ENCODE data around the gene HEPACAM.
"Not testable (repeated sequence)": the region's sequence is repeated elsewhere in the genome, so short reads cannot be mapped to it uniquely, and the experiment has no call there.

The HEPACAM gene

DNA sequence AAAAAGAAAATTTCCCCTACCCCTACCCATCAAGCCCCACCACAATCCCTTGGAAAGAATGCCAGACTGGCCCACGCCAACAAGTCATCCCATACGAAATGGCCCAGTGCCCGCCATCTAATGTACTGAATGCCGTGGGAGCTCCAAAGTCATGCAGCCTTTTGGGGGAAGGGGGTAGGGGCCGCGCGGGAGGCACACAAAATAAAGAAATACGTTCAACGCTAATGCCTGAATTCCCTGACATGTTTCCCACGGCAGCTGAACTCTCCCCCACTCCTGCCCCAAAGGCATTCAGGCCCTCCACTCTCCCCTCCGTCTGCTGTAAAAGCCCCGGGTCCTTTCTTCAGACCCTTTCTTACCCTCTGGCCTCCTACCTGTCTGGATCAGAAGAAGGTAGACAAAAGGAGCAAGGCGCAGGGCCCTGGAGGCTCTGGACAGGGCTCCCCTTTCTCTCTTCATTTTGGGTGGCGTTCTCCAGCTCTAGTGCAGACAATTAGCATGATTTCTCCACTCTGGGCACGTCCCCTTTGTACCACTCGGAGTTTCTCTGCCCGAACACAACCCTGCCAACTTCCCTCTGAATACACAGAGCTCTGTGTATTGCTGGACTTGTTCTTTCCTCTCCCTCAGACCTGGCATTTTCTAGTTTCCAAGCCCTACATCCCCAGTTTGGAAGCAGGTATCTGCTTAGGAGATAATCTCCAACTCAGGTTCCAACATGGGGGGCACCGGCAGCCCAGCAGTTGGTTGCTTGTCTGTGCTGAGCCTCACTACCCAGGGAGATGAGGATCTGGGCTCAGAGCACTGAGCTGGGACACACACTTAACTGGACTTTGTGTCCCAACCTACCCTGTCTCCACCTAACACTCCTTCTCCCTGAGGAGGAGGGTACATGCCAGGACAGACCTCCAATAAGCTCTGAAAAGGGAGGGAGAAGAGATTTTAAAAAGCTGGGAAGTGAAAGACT is at the start of gene HEPACAM:
TSS of gene HEPACAM (minus strand) at position 500 of the 967 bp plus-strand sequence. CDS start at position 459, 41 bp downstream.
- no CpG with 5 or more reads among the region's 18 CpGs for WGBS (ENCODE audit: insufficient coverage, insufficient read length)
- Histone ChIP-seq H3K27me3 (ENCODE audit: control insufficient read depth, insufficient read depth, low read length) (no peaks in the 10 kb centered on the region), H3K27ac (ENCODE audit: low read length) (no peak within 1 kb of the TSS), H3K9me3 (ENCODE audit: control insufficient read depth, insufficient read depth, low read length) (no peaks in the 10 kb centered on the region), H3K4me3 (ENCODE audit: low read length) (no peak within 1 kb of the TSS), H3K4me1 (ENCODE audit: control insufficient read depth, insufficient read depth, low read length) (no peaks in the 10 kb centered on the region), H3K36me3 (ENCODE audit: control insufficient read depth, insufficient read depth, low read length) (no peaks in the 10 kb centered on the region)
- DNase-seq (ENCODE audit: low read depth, low spot score) = no peak

DNA sequence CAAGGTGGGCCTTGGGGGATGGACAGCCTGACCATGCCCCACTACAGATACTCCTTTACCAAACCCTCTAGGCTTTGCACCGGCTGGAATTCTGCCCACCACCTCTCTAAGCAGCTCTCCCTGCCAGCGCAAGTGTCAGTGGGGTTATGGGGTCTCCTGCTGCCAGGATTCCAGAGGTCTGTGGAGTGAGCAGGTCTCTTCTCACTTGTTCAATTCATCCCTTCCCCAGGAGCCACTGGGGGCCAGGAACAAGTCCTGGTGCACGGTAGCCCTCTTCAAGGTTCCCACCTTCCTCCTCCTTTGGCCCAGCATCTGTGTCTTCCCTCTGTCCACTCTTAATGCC is 48.6 kb upstream of the HEPACAM start:
- WGBS (ENCODE audit: insufficient coverage, insufficient read length) = no CpG with 5 or more reads among the region's 3 CpGs
- H3K27me3 ChIP-seq (ENCODE audit: control insufficient read depth, insufficient read depth, low read length) = no peaks in the 10 kb centered on the region
- no peaks in the 10 kb centered on the region for H3K36me3 ChIP-seq (ENCODE audit: control insufficient read depth, insufficient read depth, low read length)
- no peaks in the 10 kb centered on the region for H3K4me1 ChIP-seq (ENCODE audit: control insufficient read depth, insufficient read depth, low read length)
- H3K4me3 ChIP-seq (ENCODE audit: low read length) = no peak overlapping the region
- H3K27ac ChIP-seq (ENCODE audit: low read length) = no peak overlapping the region
- no peaks in the 10 kb centered on the region for H3K9me3 ChIP-seq (ENCODE audit: control insufficient read depth, insufficient read depth, low read length)
- no peak for DNase-seq (ENCODE audit: low read depth, low spot score)

DNA sequence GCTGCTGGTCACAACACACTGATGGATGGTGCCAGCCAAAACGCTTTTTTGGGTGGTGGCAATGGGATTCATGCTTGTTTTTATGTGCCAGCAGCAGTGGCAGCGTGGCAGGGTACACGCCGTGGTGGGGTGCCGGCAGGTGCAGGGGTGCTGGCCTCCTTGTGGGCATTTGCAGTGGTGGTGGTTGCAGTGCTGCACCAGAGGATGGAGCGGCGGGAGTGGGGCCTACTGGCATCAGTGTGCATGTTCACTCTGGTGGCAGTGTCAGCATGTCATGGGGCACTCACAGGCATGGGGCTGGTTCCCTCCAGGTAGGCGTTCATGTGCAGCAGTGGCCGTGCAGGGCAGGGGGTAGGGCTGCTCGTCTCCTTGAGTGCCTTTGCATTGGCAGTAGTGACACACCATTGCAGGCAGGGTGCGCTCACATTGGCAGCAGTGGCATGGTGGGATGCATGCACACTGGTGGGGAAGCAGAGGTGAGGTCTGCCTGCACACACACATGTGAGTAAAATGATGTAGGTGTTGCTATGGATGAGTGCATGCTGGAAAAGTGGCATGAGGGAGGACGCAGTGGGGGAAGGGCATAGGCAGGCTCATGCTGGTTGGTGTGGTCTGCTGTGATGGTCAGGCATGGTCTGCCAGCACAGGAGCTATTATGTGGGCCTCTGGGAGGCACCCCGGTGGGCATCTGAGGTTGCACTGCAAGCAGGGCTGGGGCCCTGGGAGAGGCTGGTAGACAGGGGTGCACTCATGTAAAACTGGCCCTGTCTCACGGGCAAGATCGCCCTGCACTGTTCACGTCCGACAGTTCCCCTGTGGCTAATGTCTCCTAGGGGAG is 48.0 kb upstream of the HEPACAM start:
- Histone ChIP-seq H3K27ac (ENCODE audit: low read length) (no peak overlapping the region), H3K9me3 (ENCODE audit: control insufficient read depth, insufficient read depth, low read length) (no peaks in the 10 kb centered on the region), H3K27me3 (ENCODE audit: control insufficient read depth, insufficient read depth, low read length) (no peaks in the 10 kb centered on the region), H3K4me3 (ENCODE audit: low read length) (no peak overlapping the region), H3K4me1 (ENCODE audit: control insufficient read depth, insufficient read depth, low read length) (no peaks in the 10 kb centered on the region), H3K36me3 (ENCODE audit: control insufficient read depth, insufficient read depth, low read length) (no peaks in the 10 kb centered on the region)
- no CpG with 5 or more reads among the region's 17 CpGs for WGBS (ENCODE audit: insufficient coverage, insufficient read length)
- no peak for DNase-seq (ENCODE audit: low read depth, low spot score)

GRCh38 chr11:124982043-124982442 is 46.2 kb upstream of the HEPACAM start:
- Histone ChIP-seq H3K4me3 (ENCODE audit: low read length) (no peak overlapping the region), H3K9me3 (ENCODE audit: control insufficient read depth, insufficient read depth, low read length) (no peaks in the 10 kb centered on the region), H3K4me1 (ENCODE audit: control insufficient read depth, insufficient read depth, low read length) (no peaks in the 10 kb centered on the region), H3K27ac (ENCODE audit: low read length) (no peak overlapping the region), H3K36me3 (ENCODE audit: control insufficient read depth, insufficient read depth, low read length) (no peaks in the 10 kb centered on the region), H3K27me3 (ENCODE audit: control insufficient read depth, insufficient read depth, low read length) (no peaks in the 10 kb centered on the region)
- no peak for DNase-seq (ENCODE audit: low read depth, low spot score)

DNA sequence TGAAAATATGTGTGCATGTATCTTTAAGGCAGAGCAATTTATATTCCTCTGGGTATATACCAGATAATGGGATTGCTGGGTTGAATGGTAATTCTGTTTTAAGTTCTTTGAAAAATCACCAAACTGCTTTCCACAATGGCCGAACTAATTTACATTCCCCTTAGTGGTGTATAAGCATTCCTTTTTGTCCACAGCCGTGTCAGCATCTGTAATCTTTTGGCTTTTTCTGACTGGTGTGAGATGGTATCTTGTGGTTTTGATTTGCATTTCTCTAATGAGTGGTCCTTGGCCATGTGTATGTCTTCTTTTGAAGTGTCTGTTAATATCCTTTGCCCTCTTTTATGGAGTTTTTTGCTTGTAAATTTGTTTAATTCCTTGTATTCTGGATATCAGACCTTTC is 42.5 kb upstream of the HEPACAM start:
- DNase-seq (ENCODE audit: low read depth, low spot score) = no peak
- no peak overlapping the region for H3K4me3 ChIP-seq (ENCODE audit: low read length)
- H3K27me3 ChIP-seq (ENCODE audit: control insufficient read depth, insufficient read depth, low read length) = no peaks in the 10 kb centered on the region
- H3K27ac ChIP-seq (ENCODE audit: low read length) = no peak overlapping the region
- WGBS (ENCODE audit: insufficient coverage, insufficient read length) = no CpG with 5 or more reads among the region's 2 CpGs
- no peaks in the 10 kb centered on the region for H3K4me1 ChIP-seq (ENCODE audit: control insufficient read depth, insufficient read depth, low read length)
- H3K36me3 ChIP-seq (ENCODE audit: control insufficient read depth, insufficient read depth, low read length) = no peaks in the 10 kb centered on the region
- no peaks in the 10 kb centered on the region for H3K9me3 ChIP-seq (ENCODE audit: control insufficient read depth, insufficient read depth, low read length)

DNA sequence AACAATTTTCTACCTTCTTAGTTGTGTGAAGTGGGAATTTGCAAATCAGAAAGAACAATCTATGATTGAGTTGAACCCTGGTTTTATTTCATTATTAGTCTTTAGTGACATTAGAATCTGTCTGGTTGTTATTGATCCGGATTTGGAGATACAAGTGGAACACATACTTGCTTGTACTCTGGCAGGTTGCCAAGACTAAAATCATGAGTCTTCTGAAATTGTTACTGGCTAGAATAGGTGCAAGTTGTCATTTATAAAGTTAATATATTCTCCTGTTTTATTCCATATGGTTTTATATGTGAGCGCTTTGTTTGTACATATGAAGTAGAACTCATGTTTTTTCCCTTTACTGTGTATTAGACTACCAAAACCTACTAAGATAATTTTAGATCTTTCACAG is 41.2 kb upstream of the HEPACAM start:
- no peak overlapping the region for H3K4me3 ChIP-seq (ENCODE audit: low read length)

GRCh38 chr11:124976531-124976930 is 40.7 kb upstream of the HEPACAM start:
- DNase-seq (ENCODE audit: low read depth, low spot score) = no peak
- H3K27me3 ChIP-seq (ENCODE audit: control insufficient read depth, insufficient read depth, low read length) = no peaks in the 10 kb centered on the region
- no peaks in the 10 kb centered on the region for H3K4me1 ChIP-seq (ENCODE audit: control insufficient read depth, insufficient read depth, low read length)
- H3K27ac ChIP-seq (ENCODE audit: low read length) = no peak overlapping the region
- no peaks in the 10 kb centered on the region for H3K36me3 ChIP-seq (ENCODE audit: control insufficient read depth, insufficient read depth, low read length)
- WGBS (ENCODE audit: insufficient coverage, insufficient read length) = no CpG with 5 or more reads among the region's 3 CpGs
- H3K4me3 ChIP-seq (ENCODE audit: low read length) = no peak overlapping the region
- H3K9me3 ChIP-seq (ENCODE audit: control insufficient read depth, insufficient read depth, low read length) = no peaks in the 10 kb centered on the region

More for the DNA sequence above, 41.2 kb upstream of the HEPACAM start:
- no peaks in the 10 kb centered on the region for H3K36me3 ChIP-seq (ENCODE audit: control insufficient read depth, insufficient read depth, low read length)
- H3K27ac ChIP-seq (ENCODE audit: low read length) = no peak overlapping the region
- no CpG with 5 or more reads among the region's 2 CpGs for WGBS (ENCODE audit: insufficient coverage, insufficient read length)
- H3K9me3 ChIP-seq (ENCODE audit: control insufficient read depth, insufficient read depth, low read length) = no peaks in the 10 kb centered on the region
- no peaks in the 10 kb centered on the region for H3K27me3 ChIP-seq (ENCODE audit: control insufficient read depth, insufficient read depth, low read length)
- H3K4me1 ChIP-seq (ENCODE audit: control insufficient read depth, insufficient read depth, low read length) = no peaks in the 10 kb centered on the region
- no peak for DNase-seq (ENCODE audit: low read depth, low spot score)

GRCh38 chr11:124971810-124972209 is 36.0 kb upstream of the HEPACAM start:
- Histone ChIP-seq H3K27me3 (ENCODE audit: control insufficient read depth, insufficient read depth, low read length) (no peaks in the 10 kb centered on the region), H3K4me1 (ENCODE audit: control insufficient read depth, insufficient read depth, low read length) (no peaks in the 10 kb centered on the region), H3K4me3 (ENCODE audit: low read length) (no peak overlapping the region), H3K36me3 (ENCODE audit: control insufficient read depth, insufficient read depth, low read length) (no peaks in the 10 kb centered on the region), H3K9me3 (ENCODE audit: control insufficient read depth, insufficient read depth, low read length) (no peaks in the 10 kb centered on the region), H3K27ac (ENCODE audit: low read length) (no peak overlapping the region)
- no CpG with 5 or more reads among the region's 2 CpGs for WGBS (ENCODE audit: insufficient coverage, insufficient read length)
- DNase-seq (ENCODE audit: low read depth, low spot score) = no peak

DNA sequence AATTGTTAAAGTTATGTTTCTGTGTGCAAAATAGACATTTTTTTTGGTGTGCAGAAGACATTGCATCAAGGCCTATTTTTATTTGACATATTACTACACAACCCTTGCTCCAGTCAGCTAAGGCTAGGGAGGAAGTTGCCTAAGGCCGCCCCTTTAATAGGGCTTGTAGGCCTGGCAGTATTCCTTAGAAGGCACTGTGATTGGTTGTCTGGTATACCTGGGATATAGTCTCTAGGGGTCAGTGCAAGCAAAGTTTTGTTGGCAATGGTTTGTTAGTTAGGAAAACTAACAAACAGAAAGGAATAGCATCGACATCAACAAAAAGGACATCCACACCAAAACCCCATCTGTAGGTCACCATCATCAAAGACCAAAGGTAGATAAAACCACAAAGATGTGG is 35.1 kb upstream of the HEPACAM start:
- Histone ChIP-seq H3K4me1 (ENCODE audit: control insufficient read depth, insufficient read depth, low read length) (no peaks in the 10 kb centered on the region), H3K36me3 (ENCODE audit: control insufficient read depth, insufficient read depth, low read length) (no peaks in the 10 kb centered on the region), H3K4me3 (ENCODE audit: low read length) (no peak overlapping the region), H3K27ac (ENCODE audit: low read length) (no peak overlapping the region), H3K27me3 (ENCODE audit: control insufficient read depth, insufficient read depth, low read length) (no peaks in the 10 kb centered on the region), H3K9me3 (ENCODE audit: control insufficient read depth, insufficient read depth, low read length) (no peaks in the 10 kb centered on the region)
- DNase-seq (ENCODE audit: low read depth, low spot score) = peak; percentile 20
- WGBS (ENCODE audit: insufficient coverage, insufficient read length) = no CpG with 5 or more reads among the region's 2 CpGs

DNA sequence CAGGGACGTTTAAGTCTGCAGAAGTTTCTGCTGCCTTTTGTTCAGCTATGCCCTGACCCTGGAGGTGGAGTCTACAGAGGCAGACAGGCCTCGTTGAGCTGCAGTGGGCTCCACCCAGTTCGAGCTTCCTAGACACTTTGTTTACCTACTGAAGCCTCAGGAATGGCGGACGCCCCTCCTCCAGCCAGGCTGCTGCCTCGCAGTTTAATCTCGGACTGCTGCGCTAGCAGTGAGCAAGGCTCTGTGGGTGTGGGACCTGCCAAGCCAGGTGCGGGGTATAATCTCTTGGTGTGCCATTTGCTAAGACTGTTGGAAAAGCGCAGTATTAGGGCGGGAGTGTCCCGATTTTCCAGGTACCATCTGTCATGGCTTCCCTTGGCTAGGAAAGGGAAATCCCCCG is 32.4 kb upstream of the HEPACAM start:
- H3K27ac ChIP-seq (ENCODE audit: low read length); H3K9me3 ChIP-seq (ENCODE audit: control insufficient read depth, insufficient read depth, low read length); H3K27me3 ChIP-seq (ENCODE audit: control insufficient read depth, insufficient read depth, low read length); H3K36me3 ChIP-seq (ENCODE audit: control insufficient read depth, insufficient read depth, low read length); H3K4me1 ChIP-seq (ENCODE audit: control insufficient read depth, insufficient read depth, low read length); H3K4me3 ChIP-seq (ENCODE audit: low read length); DNase-seq (ENCODE audit: low read depth, low spot score): not testable (repeated sequence)
- no CpG with 5 or more reads among the region's 13 CpGs for WGBS (ENCODE audit: insufficient coverage, insufficient read length)
